HPDE6-E6E7 (cell line): Measurements from ENCODE around the gene RXRA.

Experiments
- DNase-seq: peaks from one replicate; pipeline ENCODE4 v3.0.0; 2011; ENCODE audit warnings: missing footprints; ENCODE audit errors: extremely low spot score

Gene RXRA

GRCh38 chr9:134336924-134337323, 10.7 kb downstream of the RXRA start:
- no peak for DNase-seq

GRCh38 chr9:134337469-134337868, 11.2 kb downstream of the RXRA start:
- no peak for DNase-seq

GRCh38 chr9:134338394-134339182, 12.3 kb downstream of the RXRA start:
- no peak for DNase-seq

GRCh38 chr9:134339183-134339806, 13.0 kb downstream of the RXRA start:
- DNase-seq: no peak

GRCh38 chr9:134340475-134341160, 14.4 kb downstream of the RXRA start:
- no peak for DNase-seq

- DNase-seq: no peak
Observed at GRCh38 chr9:134341306-134341705, 15.1 kb downstream of the RXRA start.

GRCh38 chr9:134341929-134342745, 15.9 kb downstream of the RXRA start:
- no peak for DNase-seq

- no peak for DNase-seq
Observed at GRCh38 chr9:134342746-134343115, 16.5 kb downstream of the RXRA start.

GRCh38 chr9:134343637-134344036, 17.4 kb downstream of the RXRA start:
- no peak for DNase-seq

- no peak for DNase-seq
Observed at GRCh38 chr9:134344068-134344799, 18.0 kb downstream of the RXRA start.

GRCh38 chr9:134344800-134345310, 18.6 kb downstream of the RXRA start:
- no peak for DNase-seq

- DNase-seq: no peak
Observed at GRCh38 chr9:134345737-134346136, 19.5 kb downstream of the RXRA start.

GRCh38 chr9:134346151-134346550, 19.9 kb downstream of the RXRA start:
- DNase-seq: no peak

GRCh38 chr9:134346840-134347583, 20.8 kb downstream of the RXRA start:
- no peak for DNase-seq

GRCh38 chr9:134347996-134348395, 21.7 kb downstream of the RXRA start:
- DNase-seq: no peak

GRCh38 chr9:134348404-134349155, 22.3 kb downstream of the RXRA start:
- DNase-seq: no peak

GRCh38 chr9:134349936-134350335, 23.7 kb downstream of the RXRA start:
- DNase-seq: no peak

- DNase-seq: no peak
Observed at GRCh38 chr9:134350416-134350994, 24.2 kb downstream of the RXRA start.

- DNase-seq: no peak
Observed at GRCh38 chr9:134351606-134352176, 25.4 kb downstream of the RXRA start.
